OCI-LY3 (cell line): ENCODE measurements around the gene H2BK1.

ENCODE experiments used
- EZH2phosphoT487 ChIP-seq: fragments of 200-600 bp; shearing (Covaris generic); IDR thresholded peaks from 2 replicates; pipeline ENCODE4 v1.6.1; 2018; ENCODE audit warnings: antibody characterized with exemption, mixed run types, low read depth
- TF ChIP-seq, protein P1 (sequence below): fragments of 200-600, 300-600 bp; sonication (generic); IDR thresholded peaks from 2 replicates; pipeline ENCODE4 v1.5.1; 2014; ENCODE audit warnings: antibody characterized with exemption, low read length, low read depth

- TF ChIP-seq, protein P1, sequence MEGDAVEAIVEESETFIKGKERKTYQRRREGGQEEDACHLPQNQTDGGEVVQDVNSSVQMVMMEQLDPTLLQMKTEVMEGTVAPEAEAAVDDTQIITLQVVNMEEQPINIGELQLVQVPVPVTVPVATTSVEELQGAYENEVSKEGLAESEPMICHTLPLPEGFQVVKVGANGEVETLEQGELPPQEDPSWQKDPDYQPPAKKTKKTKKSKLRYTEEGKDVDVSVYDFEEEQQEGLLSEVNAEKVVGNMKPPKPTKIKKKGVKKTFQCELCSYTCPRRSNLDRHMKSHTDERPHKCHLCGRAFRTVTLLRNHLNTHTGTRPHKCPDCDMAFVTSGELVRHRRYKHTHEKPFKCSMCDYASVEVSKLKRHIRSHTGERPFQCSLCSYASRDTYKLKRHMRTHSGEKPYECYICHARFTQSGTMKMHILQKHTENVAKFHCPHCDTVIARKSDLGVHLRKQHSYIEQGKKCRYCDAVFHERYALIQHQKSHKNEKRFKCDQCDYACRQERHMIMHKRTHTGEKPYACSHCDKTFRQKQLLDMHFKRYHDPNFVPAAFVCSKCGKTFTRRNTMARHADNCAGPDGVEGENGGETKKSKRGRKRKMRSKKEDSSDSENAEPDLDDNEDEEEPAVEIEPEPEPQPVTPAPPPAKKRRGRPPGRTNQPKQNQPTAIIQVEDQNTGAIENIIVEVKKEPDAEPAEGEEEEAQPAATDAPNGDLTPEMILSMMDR: no peak
- no peak for TF ChIP-seq EZH2phosphoT487
Measured at GRCh38 chr7:151256410-151257045, 46.2 kb upstream of the H2BK1 start.
